ENCODE results near the gene CREB3L4.

DNA sequence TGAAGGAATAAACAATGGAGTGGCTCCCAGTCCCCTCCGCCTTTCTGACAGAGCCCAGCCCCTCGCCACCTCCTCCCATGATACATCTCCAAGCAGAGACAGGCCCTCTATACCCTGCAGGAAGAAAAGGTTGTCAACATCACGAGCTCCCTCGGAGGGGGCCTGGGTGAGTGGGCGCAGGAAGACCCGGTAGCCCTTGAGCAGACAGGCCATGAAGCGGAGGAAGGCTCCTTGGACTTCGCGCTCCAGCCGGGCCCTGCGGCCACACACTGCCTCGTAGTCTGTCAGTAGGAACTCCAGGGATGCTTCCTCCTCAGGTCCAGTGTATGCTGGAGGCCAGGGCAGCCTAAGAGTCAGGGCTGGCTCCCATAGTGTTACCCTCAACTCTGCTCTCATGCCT is 28.2 kb upstream of the CREB3L4 start:
- TF ChIP-seq, protein P1, sequence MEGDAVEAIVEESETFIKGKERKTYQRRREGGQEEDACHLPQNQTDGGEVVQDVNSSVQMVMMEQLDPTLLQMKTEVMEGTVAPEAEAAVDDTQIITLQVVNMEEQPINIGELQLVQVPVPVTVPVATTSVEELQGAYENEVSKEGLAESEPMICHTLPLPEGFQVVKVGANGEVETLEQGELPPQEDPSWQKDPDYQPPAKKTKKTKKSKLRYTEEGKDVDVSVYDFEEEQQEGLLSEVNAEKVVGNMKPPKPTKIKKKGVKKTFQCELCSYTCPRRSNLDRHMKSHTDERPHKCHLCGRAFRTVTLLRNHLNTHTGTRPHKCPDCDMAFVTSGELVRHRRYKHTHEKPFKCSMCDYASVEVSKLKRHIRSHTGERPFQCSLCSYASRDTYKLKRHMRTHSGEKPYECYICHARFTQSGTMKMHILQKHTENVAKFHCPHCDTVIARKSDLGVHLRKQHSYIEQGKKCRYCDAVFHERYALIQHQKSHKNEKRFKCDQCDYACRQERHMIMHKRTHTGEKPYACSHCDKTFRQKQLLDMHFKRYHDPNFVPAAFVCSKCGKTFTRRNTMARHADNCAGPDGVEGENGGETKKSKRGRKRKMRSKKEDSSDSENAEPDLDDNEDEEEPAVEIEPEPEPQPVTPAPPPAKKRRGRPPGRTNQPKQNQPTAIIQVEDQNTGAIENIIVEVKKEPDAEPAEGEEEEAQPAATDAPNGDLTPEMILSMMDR (CRISPR knock-in tag; IDR thresholded peaks at IDR 0.05): no peak
- TF ChIP-seq ESRRA (CRISPR knock-in tag; IDR thresholded peaks at IDR 0.05; ENCODE audit: low read depth) (no peak), EP300 (IDR thresholded peaks at IDR 0.05; ENCODE audit: low read depth in 2 of 2, low read length in 2 of 2) (no peak), EP300 (CRISPR knock-in tag; IDR thresholded peaks at IDR 0.05; ENCODE audit: borderline replicate concordance) (no peak), PHF21A (CRISPR knock-in tag; IDR thresholded peaks at IDR 0.05) (no peak)
- TF ChIP-seq, protein P2, sequence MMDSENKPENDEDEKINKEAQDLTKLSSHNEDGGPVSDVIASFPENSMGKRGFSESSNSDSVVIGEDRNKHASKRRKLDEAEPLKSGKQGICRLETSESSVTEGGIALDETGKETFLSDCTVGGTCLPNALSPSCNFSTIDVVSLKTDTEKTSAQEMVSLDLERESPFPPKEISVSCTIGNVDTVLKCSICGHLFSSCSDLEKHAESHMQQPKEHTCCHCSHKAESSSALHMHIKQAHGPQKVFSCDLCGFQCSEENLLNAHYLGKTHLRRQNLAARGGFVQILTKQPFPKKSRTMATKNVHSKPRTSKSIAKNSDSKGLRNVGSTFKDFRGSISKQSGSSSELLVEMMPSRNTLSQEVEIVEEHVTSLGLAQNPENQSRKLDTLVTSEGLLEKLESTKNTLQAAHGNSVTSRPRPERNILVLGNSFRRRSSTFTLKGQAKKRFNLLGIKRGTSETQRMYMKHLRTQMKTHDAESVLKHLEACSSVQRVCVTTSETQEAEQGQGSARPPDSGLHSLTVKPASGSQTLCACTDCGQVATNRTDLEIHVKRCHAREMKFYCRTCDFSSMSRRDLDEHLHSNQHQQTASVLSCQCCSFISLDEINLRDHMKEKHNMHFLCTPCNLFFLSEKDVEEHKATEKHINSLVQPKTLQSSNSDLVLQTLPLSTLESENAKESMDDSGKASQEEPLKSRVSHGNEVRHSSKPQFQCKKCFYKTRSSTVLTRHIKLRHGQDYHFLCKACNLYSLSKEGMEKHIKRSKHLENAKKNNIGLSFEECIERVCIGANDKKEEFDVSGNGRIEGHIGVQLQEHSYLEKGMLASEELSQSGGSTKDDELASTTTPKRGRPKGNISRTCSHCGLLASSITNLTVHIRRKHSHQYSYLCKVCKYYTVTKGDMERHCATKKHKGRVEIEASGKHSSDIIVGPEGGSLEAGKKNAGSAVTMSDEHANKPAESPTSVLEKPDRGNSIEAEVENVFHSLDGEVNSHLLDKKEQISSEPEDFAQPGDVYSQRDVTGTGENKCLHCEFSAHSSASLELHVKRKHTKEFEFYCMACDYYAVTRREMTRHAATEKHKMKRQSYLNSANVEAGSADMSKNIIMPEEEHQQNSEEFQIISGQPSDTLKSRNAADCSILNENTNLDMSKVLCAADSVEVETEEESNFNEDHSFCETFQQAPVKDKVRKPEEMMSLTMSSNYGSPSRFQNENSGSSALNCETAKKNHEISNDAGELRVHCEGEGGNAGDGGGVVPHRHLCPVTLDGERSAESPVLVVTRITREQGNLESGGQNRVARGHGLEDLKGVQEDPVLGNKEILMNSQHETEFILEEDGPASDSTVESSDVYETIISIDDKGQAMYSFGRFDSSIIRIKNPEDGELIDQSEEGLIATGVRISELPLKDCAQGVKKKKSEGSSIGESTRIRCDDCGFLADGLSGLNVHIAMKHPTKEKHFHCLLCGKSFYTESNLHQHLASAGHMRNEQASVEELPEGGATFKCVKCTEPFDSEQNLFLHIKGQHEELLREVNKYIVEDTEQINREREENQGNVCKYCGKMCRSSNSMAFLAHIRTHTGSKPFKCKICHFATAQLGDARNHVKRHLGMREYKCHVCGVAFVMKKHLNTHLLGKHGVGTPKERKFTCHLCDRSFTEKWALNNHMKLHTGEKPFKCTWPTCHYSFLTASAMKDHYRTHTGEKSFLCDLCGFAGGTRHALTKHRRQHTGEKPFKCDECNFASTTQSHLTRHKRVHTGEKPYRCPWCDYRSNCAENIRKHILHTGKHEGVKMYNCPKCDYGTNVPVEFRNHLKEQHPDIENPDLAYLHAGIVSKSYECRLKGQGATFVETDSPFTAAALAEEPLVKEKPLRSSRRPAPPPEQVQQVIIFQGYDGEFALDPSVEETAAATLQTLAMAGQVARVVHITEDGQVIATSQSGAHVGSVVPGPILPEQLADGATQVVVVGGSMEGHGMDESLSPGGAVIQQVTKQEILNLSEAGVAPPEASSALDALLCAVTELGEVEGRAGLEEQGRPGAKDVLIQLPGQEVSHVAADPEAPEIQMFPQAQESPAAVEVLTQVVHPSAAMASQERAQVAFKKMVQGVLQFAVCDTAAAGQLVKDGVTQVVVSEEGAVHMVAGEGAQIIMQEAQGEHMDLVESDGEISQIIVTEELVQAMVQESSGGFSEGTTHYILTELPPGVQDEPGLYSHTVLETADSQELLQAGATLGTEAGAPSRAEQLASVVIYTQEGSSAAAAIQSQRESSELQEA (CRISPR knock-in tag; IDR thresholded peaks at IDR 0.05; ENCODE audit: not compliant biosample characterization): no peak

Measured in HepG2 (cell line).